SH-SY5Y (cell line): ENCODE measurements around the gene GRIFIN.

Experiments used
- GATA2 ChIP-seq: IDR thresholded peaks from 2 replicates; pipeline ENCODE4 v1.6.1; 2011; ENCODE audit warnings: mild to moderate bottlenecking, low read depth, low read length
- GATA3 ChIP-seq: IDR thresholded peaks from 2 replicates; pipeline ENCODE4 v1.6.1; 2011; ENCODE audit warnings: low read depth, mild to moderate bottlenecking, low read length, moderate library complexity

DNA sequence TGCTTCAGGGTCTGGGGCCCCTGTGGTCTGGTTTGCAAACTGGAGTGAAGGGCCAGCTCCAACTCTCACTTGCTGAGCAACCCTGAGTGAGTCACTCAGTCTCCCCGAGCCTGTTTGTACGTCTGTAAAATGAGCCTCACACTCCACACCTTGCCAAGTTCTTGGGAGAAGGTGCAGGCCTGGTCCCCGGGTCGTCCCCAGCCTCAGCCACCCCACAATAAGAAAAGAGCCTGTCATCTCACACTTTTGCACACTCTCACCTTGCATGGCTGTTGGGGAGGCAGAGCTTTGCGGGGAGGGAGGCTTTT, 5.2 kb downstream of the GRIFIN start:
- TF ChIP-seq GATA2 (no peak), GATA3 (no peak)
